Natural killer cell (primary cell): ENCODE measurements around the gene CYTH4. TPM values are rescaled to one million over a fixed set of nuclear protein-coding genes. Genes with fewer than 3 reads are reported as not detected.
A peak's percentile ranks its signal among the peaks of the same experiment; 100 is the strongest.

Source experiments
- ATAC-seq, 3 donors: fragments of 150-1000 bp in 2 of 3; fragments of 200-7000 bp in 1 of 3; cut with Tn5 transposase; 1 replicate in 1 of 3; 2 replicates in 2 of 3; pipeline ENCODE4 v1.10.0; 2021; ENCODE audit warnings: mild to moderate bottlenecking in 2 of 3, moderate library complexity in 2 of 3
- DNase-seq, 2 donors: peaks; one replicate each; pipeline versions ENCODE4 v3.0.0 to v3.0.0-alpha.2; 2013 to 2021; ENCODE audit warnings: mixed read lengths in 1 of 2
- H3K27ac ChIP-seq: one replicate; pipeline ENCODE4 v1.5.1; 2013; ENCODE audit warnings: mild to moderate bottlenecking, low read length
- H3K27me3 ChIP-seq: one replicate; pipeline ENCODE4 v1.6.1; 2013; ENCODE audit warnings: low read length; ENCODE audit not compliant: control insufficient read depth, insufficient read depth
- H3K36me3 ChIP-seq: one replicate; pipeline ENCODE4 v1.6.1; 2013; ENCODE audit warnings: low read length; ENCODE audit not compliant: control insufficient read depth, insufficient read depth
- H3K4me1 ChIP-seq: one replicate; pipeline ENCODE4 v1.6.1; 2013; ENCODE audit warnings: low read length; ENCODE audit not compliant: control insufficient read depth, insufficient read depth
- H3K4me3 ChIP-seq: one replicate; pipeline ENCODE4 v1.5.1; 2013; ENCODE audit warnings: low read length
- H3K9me3 ChIP-seq: one replicate; pipeline ENCODE4 v1.6.1; 2013; ENCODE audit warnings: low read length; ENCODE audit not compliant: control insufficient read depth, insufficient read depth
- H3K27ac Mint-ChIP-seq, 2 donors: one replicate each; pipeline ENCODE4 v1.8.0; 2022; ENCODE audit warnings: mild to moderate bottlenecking in 2 of 2, mixed read lengths in 2 of 2, moderate library complexity in 1 of 2
- H3K27me3 Mint-ChIP-seq, 2 donors: one replicate each; pipeline ENCODE4 v1.8.0; 2022; ENCODE audit warnings: low read depth in 2 of 2, mixed read lengths in 2 of 2
- H3K36me3 Mint-ChIP-seq: one replicate; pipeline ENCODE4 v1.8.0; 2022; ENCODE audit warnings: mixed read lengths
- H3K4me1 Mint-ChIP-seq, 2 donors: one replicate each; pipeline ENCODE4 v1.8.0; 2022; ENCODE audit warnings: mixed read lengths in 2 of 2
- H3K4me3 Mint-ChIP-seq: one replicate; pipeline ENCODE4 v1.8.0; 2022; ENCODE audit warnings: mild to moderate bottlenecking, moderate library complexity, mixed read lengths
- H3K9me3 Mint-ChIP-seq, 2 donors: one replicate each; pipeline ENCODE4 v1.8.0; 2022; ENCODE audit warnings: mixed read lengths in 2 of 2
- CTCF ChIP-seq: fragments of 200-600 bp; IDR thresholded peaks from one replicate; pipeline ENCODE4 v1.8.0; 2022; ENCODE audit warnings: antibody characterized with exemption
- WGBS: methylation state at CpG from one replicate; pipeline ENCODE4 v1.1.7; 2013; ENCODE audit warnings: missing lambda C conversion rate; ENCODE audit not compliant: insufficient coverage; 5-methylcytosine and 5-hydroxymethylcytosine counted together
- intact Hi-C: fragments of 100-400 bp; cut with micrococcal nuclease; formaldehyde crosslinking; loops from one replicate; pipeline ENCODE4 v1.14.2; 2022
- total RNA-seq, 4 donors: library from RNA; stranded (reverse); fragments of 120-200 nt in 1 of 4; gene quantifications; one replicate each; pipeline versions ENCODE4 v1.2.3 to v1.2.4, GENCODE V29; 2013 to 2022

The CYTH4 gene
- total RNA-seq, 3 donors from 2014 or later (not counting 1 experiment from before 2014, with no cell fraction given), result 219 to 260 (median 249) TPM

GRCh38 chr22:37267135-37267587, 15.1 kb upstream of the CYTH4 start:
- Mint-ChIP-seq H3K27ac (peak overlapping the region; percentile 88 to 96), H3K4me3 (peak overlapping the region; percentile 89), H3K4me1 (peaks cover 24% of the 10 kb centered on the region in 2 donors), H3K27me3 (peaks cover 0 to 6% of the 10 kb centered on the region in 2 donors), H3K36me3 (no peaks in the 10 kb centered on the region), H3K9me3 (no peaks in the 10 kb centered on the region)
- peak; percentile 90 to 95 (median 95) for ATAC-seq
- intact Hi-C loops, result loop anchor here (1.0 kb wide), 1 partner anchor 190 kb away; no protein-coding TSS in a partner anchor
- Histone ChIP-seq H3K36me3 (no peaks in the 10 kb centered on the region), H3K27ac (peak overlapping the region; percentile 89), H3K9me3 (peaks cover 11% of the 10 kb centered on the region), H3K4me1 (peaks cover 19% of the 10 kb centered on the region), H3K27me3 (no peaks in the 10 kb centered on the region), H3K4me3 (peak overlapping the region; percentile 67)
- WGBS, result 2% methylated on average over 22 of the region's 22 CpGs
- TF ChIP-seq CTCF, result peak; percentile 91
- DNase-seq, result peak; percentile 76 to 84

- no peaks in the 10 kb centered on the region for H3K36me3 Mint-ChIP-seq
- no peak for TF ChIP-seq CTCF
- Histone ChIP-seq H3K27ac (peak overlapping the region; percentile 89), H3K27me3 (no peaks in the 10 kb centered on the region), H3K4me1 (peaks cover 19% of the 10 kb centered on the region), H3K9me3 (peaks cover 11% of the 10 kb centered on the region), H3K36me3 (no peaks in the 10 kb centered on the region), H3K4me3 (peak overlapping the region; percentile 67)
- WGBS, result 51% methylated on average over 11 of the region's 11 CpGs
- intact Hi-C loops, result loop anchor here (1.0 kb wide), 1 partner anchor 189 kb away; no protein-coding TSS in a partner anchor
- ATAC-seq, result peak in 1 of 3 donors; percentile 45
- H3K9me3 Mint-ChIP-seq, result no peaks in the 10 kb centered on the region
- H3K27ac Mint-ChIP-seq, result peak overlapping the region; percentile 88 to 96
- peak in 1 of 2 donors; percentile 31 for DNase-seq
- H3K27me3 Mint-ChIP-seq, result no peaks in the 10 kb centered on the region
- peak overlapping the region; percentile 89 for H3K4me3 Mint-ChIP-seq
- peaks cover 24% of the 10 kb centered on the region in 2 donors for H3K4me1 Mint-ChIP-seq
Measured at GRCh38 chr22:37267661-37268413, 14.5 kb upstream of the CYTH4 start.

DNA sequence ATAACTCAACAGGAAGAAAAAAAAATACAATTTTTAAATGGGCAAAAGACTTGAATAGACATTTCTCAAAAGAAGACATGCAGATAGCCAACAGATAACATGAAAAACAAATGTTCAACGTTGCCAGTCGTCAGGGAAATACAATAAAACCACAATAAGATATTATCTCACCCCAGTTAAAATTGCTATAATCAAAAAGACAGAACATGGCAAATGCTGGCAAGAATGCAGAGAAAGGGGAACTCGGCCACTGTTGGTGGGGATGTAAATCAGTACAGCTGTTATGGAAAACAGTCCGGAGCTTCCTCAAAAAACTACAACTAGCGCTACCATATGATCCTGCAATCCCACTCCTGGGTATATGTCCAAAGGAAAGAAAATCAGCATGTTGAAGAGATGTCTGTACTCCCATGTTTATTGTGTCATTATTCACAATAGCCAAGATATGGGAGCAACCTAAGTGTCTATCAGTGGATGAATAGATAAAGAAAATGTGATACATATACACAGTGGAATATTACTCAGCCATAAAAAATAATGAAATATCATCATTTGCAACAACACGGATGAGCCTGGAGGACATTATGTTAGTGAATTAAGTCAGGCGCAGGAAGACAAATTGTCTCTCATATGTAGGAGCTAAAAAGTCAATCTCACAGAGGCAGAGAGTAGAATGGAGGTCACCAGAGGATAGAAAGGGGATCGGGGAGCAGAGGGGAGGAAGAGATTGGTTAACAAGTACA, 12.2 kb upstream of the CYTH4 start:
- H3K27me3 ChIP-seq, result no peaks in the 10 kb centered on the region
- intact Hi-C loops, result no loop called here
- Mint-ChIP-seq H3K4me1 (peaks cover 42 to 45% of the 10 kb centered on the region in 2 donors), H3K27ac (peak overlapping the region in 1 of 2 donors; percentile 4), H3K9me3 (no peaks in the 10 kb centered on the region), H3K27me3 (no peaks in the 10 kb centered on the region), H3K36me3 (no peaks in the 10 kb centered on the region), H3K4me3 (no peak overlapping the region)
- ATAC-seq, result no peak
- 66% methylated on average over 8 of the region's 8 CpGs for WGBS
- no peak for TF ChIP-seq CTCF
- no peaks in the 10 kb centered on the region for H3K36me3 ChIP-seq
- H3K9me3 ChIP-seq, result no peaks in the 10 kb centered on the region
- peaks cover 42% of the 10 kb centered on the region for H3K4me1 ChIP-seq
- no peak overlapping the region for H3K27ac ChIP-seq
- H3K4me3 ChIP-seq, result no peak overlapping the region
- peak in 1 of 2 donors; percentile 46 for DNase-seq
